ENCODE data around the gene OR9G4. TPM values are rescaled to one million over a fixed set of nuclear protein-coding genes. Genes with fewer than 3 reads are reported as not detected.

The OR9G4 gene
- polyA plus RNA-seq, 1 experiment, result not detected

GRCh38 chr11:56716379-56716854 lies 32.1 kb downstream of the OR9G4 start:
- TF ChIP-seq, protein P1, sequence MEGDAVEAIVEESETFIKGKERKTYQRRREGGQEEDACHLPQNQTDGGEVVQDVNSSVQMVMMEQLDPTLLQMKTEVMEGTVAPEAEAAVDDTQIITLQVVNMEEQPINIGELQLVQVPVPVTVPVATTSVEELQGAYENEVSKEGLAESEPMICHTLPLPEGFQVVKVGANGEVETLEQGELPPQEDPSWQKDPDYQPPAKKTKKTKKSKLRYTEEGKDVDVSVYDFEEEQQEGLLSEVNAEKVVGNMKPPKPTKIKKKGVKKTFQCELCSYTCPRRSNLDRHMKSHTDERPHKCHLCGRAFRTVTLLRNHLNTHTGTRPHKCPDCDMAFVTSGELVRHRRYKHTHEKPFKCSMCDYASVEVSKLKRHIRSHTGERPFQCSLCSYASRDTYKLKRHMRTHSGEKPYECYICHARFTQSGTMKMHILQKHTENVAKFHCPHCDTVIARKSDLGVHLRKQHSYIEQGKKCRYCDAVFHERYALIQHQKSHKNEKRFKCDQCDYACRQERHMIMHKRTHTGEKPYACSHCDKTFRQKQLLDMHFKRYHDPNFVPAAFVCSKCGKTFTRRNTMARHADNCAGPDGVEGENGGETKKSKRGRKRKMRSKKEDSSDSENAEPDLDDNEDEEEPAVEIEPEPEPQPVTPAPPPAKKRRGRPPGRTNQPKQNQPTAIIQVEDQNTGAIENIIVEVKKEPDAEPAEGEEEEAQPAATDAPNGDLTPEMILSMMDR (IDR thresholded peaks at IDR 0.05; ENCODE audit: low read depth, low read length), result no peak
- Histone ChIP-seq H3K27me3 (ENCODE audit: control insufficient read depth, insufficient read depth, low read length) (no peaks in the 10 kb centered on the region), H3K9me3 (ENCODE audit: control insufficient read depth, insufficient read depth, low read length) (no peaks in the 10 kb centered on the region; the same call in 1 of the 2 replicates), H3K27ac (ENCODE audit: low read depth, low read length) (no peak overlapping the region), H3K4me3 (ENCODE audit: low read depth, low read length) (no peak overlapping the region)
- no peak for DNase-seq (ENCODE audit: low read depth, low spot score)
- POLR2A ChIA-PET, result no interaction called here
- CTCF ChIA-PET, result no interaction called here

GRCh38 chr11:56714206-56714605 lies 34.3 kb downstream of the OR9G4 start:
- ChIA-PET CTCF (no interaction called here), POLR2A (no interaction called here)
- H3K27ac ChIP-seq (ENCODE audit: low read depth, low read length), result no peak overlapping the region
- H3K9me3 ChIP-seq (ENCODE audit: control insufficient read depth, insufficient read depth, low read length), result no peaks in the 10 kb centered on the region; the same call in 1 of the 2 replicates
- no peaks in the 10 kb centered on the region for H3K27me3 ChIP-seq (ENCODE audit: control insufficient read depth, insufficient read depth, low read length)
- H3K4me3 ChIP-seq (ENCODE audit: low read depth, low read length), result no peak overlapping the region
- TF ChIP-seq, protein P1 (IDR thresholded peaks at IDR 0.05; ENCODE audit: low read depth, low read length), result no peak
- no peak for DNase-seq (ENCODE audit: low read depth, low spot score)

DNA sequence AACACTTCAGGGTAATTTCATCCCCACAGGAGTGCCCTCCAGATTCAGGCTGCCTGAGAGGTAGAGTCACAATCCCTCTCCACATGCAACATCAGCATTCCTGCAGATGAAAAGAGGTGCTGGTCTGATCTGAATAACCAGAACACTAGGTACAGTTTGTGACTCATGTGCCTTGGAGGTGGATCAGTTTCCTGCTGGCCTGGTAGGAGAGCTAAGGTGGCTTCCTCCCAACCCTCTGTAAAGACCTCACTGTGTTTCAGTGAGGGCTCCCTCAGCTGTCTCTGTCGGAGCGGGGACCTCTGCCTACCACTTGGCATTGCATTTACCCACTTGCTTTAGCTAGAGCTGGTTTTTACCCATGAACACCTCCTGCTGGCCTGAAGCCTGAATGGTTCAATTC lies 42.0 kb downstream of the OR9G4 start:
- no peak for DNase-seq (ENCODE audit: low read depth, low spot score)
- no peaks in the 10 kb centered on the region for H3K27me3 ChIP-seq (ENCODE audit: control insufficient read depth, insufficient read depth, low read length)
- no peak overlapping the region for H3K27ac ChIP-seq (ENCODE audit: low read depth, low read length)
- H3K4me3 ChIP-seq (ENCODE audit: low read depth, low read length), result no peak overlapping the region
- ChIA-PET CTCF (no interaction called here), POLR2A (no interaction called here)
- peaks cover 20% of the 10 kb centered on the region; the same call in 1 of the 2 replicates for H3K9me3 ChIP-seq (ENCODE audit: control insufficient read depth, insufficient read depth, low read length)
- TF ChIP-seq, protein P1 (IDR thresholded peaks at IDR 0.05; ENCODE audit: low read depth, low read length), result no peak

GRCh38 chr11:56705784-56706396 lies 42.6 kb downstream of the OR9G4 start:
- H3K27me3 ChIP-seq (ENCODE audit: control insufficient read depth, insufficient read depth, low read length), result no peaks in the 10 kb centered on the region
- CTCF ChIA-PET, result no interaction called here
- H3K9me3 ChIP-seq (ENCODE audit: control insufficient read depth, insufficient read depth, low read length), result peaks cover 20% of the 10 kb centered on the region; the same call in 1 of the 2 replicates
- H3K27ac ChIP-seq (ENCODE audit: low read depth, low read length), result no peak overlapping the region
- no peak overlapping the region for H3K4me3 ChIP-seq (ENCODE audit: low read depth, low read length)
- TF ChIP-seq, protein P1 (IDR thresholded peaks at IDR 0.05; ENCODE audit: low read depth, low read length), result no peak
- POLR2A ChIA-PET, result no interaction called here
- DNase-seq (ENCODE audit: low read depth, low spot score), result no peak

DNA sequence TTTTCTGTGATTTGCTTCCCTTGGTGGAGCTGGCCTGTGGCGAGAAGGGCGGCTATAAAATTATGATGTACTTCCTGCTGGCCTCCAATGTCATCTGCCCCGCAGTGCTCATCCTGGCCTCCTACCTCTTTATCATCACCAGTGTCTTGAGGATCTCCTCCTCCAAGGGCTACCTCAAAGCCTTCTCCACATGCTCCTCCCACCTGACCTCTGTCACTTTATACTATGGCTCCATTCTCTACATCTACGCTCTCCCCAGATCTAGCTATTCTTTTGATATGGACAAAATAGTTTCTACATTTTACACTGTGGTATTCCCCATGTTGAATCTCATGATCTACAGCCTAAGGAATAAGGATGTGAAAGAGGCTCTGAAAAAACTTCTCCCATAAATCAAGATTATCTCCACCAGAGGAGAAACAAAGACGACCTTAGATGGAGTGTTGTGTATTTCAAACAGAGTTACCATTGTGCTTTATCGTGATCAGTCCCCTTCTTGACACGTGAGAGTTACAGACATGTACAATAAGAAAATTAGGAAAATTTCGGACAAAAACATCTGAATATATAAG lies 47.5 kb downstream of the OR9G4 start:
- POLR2A ChIA-PET, result no interaction called here
- Histone ChIP-seq H3K27me3 (ENCODE audit: control insufficient read depth, insufficient read depth, low read length) (no peaks in the 10 kb centered on the region), H3K27ac (ENCODE audit: low read depth, low read length) (no peak overlapping the region), H3K9me3 (ENCODE audit: control insufficient read depth, insufficient read depth, low read length) (peaks cover 13% of the 10 kb centered on the region; the same call in 1 of the 2 replicates), H3K4me3 (ENCODE audit: low read depth, low read length) (no peak overlapping the region)
- no peak for DNase-seq (ENCODE audit: low read depth, low spot score)
- TF ChIP-seq, protein P1 (IDR thresholded peaks at IDR 0.05; ENCODE audit: low read depth, low read length), result no peak
- CTCF ChIA-PET, result no interaction called here

Data from AG04450 (cell line).